Neural cell (in vitro differentiated cells): ENCODE results near the gene MYOT.

ENCODE experiments used
- CTCF ChIP-seq: fragments of 450-650 bp; IDR thresholded peaks from 2 replicates; pipeline ENCODE4 v1.5.1; 2014; ENCODE audit warnings: antibody characterized with exemption, mild to moderate bottlenecking, moderate library complexity; ENCODE audit not compliant: poor library complexity, severe bottlenecking
- EP300 ChIP-seq: fragments of 450-650 bp; conservative IDR thresholded peaks from 2 replicates; pipeline ENCODE4 v1.6.1; 2014; ENCODE audit warnings: antibody characterized with exemption, mild to moderate bottlenecking, moderate library complexity; ENCODE audit not compliant: poor library complexity, severe bottlenecking

DNA sequence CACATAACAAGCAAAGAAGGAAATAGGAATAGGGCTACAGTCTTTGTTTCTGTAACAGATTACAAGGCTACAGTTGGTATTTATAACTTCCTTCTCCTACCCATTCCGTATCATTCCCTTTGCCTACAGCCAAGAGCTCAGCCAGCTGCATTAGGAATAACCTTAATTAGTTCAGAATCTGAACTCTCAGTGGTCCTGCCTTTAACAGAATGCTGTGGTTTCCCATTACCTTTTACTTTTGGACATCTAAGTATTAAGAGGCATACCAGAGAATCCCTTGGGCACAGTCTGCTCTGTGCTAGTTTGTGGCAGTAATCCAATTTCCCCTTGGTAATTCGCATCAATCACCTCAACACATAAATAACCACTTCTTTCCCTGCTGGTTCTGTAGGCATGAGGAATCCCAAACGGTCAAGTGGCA lies 65.8 kb downstream of the MYOT start:
- TF ChIP-seq EP300 (no peak), CTCF (no peak)
